ENCODE measurements around the gene NAT14. TPM values are rescaled to one million over a fixed set of nuclear protein-coding genes. Genes with fewer than 3 reads are reported as not detected.

Gene NAT14
- total and polyA plus RNA-seq, 2 donors (not counting 3 experiments of a cell fraction or from before 2014, with no cell fraction given), result 39.1 to 44.7 TPM

GRCh38 chr19:55503157-55503501 is 18.1 kb downstream of the NAT14 start:
- H3K9ac ChIP-seq (replicated peaks; ENCODE audit: extremely low read depth, insufficient read depth, low read length), result no peak overlapping the region
- ChIA-PET POLR2A (interaction anchor here (1.4 kb wide), 1 partner anchor 36 kb away, joined by 7 read pairs; no protein-coding TSS in a partner anchor), CTCF (interaction anchor here (0.7 to 5.4 kb wide), 35 partner anchors 9 to 415 kb away, joined by 3 to 298 read pairs (median 6); partner anchors contain the start of genes FIZ1, ISOC2, NAT14 and PPP1R12C)
- H3K4me1 ChIP-seq (ENCODE audit: control insufficient read depth, extremely low read depth, insufficient read depth, low read length), result no peaks in the 10 kb centered on the region
- no peaks in the 10 kb centered on the region for H4K20me1 ChIP-seq (replicated peaks; ENCODE audit: control insufficient read depth, extremely low read depth, insufficient read depth, low read length)
- H3K9me1 ChIP-seq (replicated peaks; ENCODE audit: control insufficient read depth, extremely low read depth, insufficient read depth, low read length), result no peaks in the 10 kb centered on the region
- H2AFZ ChIP-seq (ENCODE audit: low read depth, low read length), result peak overlapping the region; percentile 52
- no peak for TF ChIP-seq JUN (IDR thresholded peaks at IDR 0.05; ENCODE audit: borderline replicate concordance, insufficient read depth, insufficient read length, low read depth)
- TF ChIP-seq POLR2AphosphoS5 (IDR thresholded peaks at IDR 0.05; ENCODE audit: insufficient read depth, low read depth, low read length), result no peak
- no peak for TF ChIP-seq GATA2 (IDR thresholded peaks at IDR 0.05; ENCODE audit: insufficient read depth, insufficient read length, low read depth, low read length)
- TF ChIP-seq FOS (IDR thresholded peaks at IDR 0.05; ENCODE audit: borderline replicate concordance, insufficient read depth, low read length), result no peak
- TF ChIP-seq MAX (IDR thresholded peaks at IDR 0.05; ENCODE audit: insufficient read depth, insufficient read length), result no peak
- no peak for TF ChIP-seq MYC (IDR thresholded peaks at IDR 0.05; ENCODE audit: low read depth, low read length)
- TF ChIP-seq POLR2A (IDR thresholded peaks at IDR 0.05; ENCODE audit: low read depth, low read length), result no peak
- TF ChIP-seq CTCF (IDR thresholded peaks at IDR 0.05; ENCODE audit: extremely low read depth in 1 of 2, insufficient read depth in 1 of 2, low read depth in 1 of 2, low read length in 2 of 2), result no peak
- TF ChIP-seq EZH2 (IDR thresholded peaks at IDR 0.05; ENCODE audit: borderline replicate concordance, low read depth, low read length, severe bottlenecking), result no peak
- H3K36me3 ChIP-seq (ENCODE audit: control insufficient read depth in 2 of 2, extremely low read depth in 1 of 2, insufficient read depth in 2 of 2, low read length in 2 of 2), result no peaks in the 10 kb centered on the region
- DNase-seq (ENCODE audit: low read depth, low spot score), result no peak
- no peak overlapping the region for H3K4me3 ChIP-seq (replicated peaks in 1 of 3; ENCODE audit: insufficient read depth in 1 of 3, low read depth in 1 of 3, low read length in 3 of 3)
- H3K27ac ChIP-seq (ENCODE audit: insufficient read depth, low read depth, low read length), result no peak overlapping the region
- H3K27me3 ChIP-seq (ENCODE audit: control insufficient read depth in 2 of 2, insufficient read depth in 2 of 2, low read length in 2 of 2), result no peaks in the 10 kb centered on the region
- FAIRE-seq, result no peak
- intact Hi-C loops (cut with micrococcal nuclease), result loop anchor here (1.0 kb wide), 2 partner anchors 202 to 211 kb away; no protein-coding TSS in a partner anchor
- H3K9me3 ChIP-seq (replicated peaks; ENCODE audit: control insufficient read depth, insufficient read depth, low read length), result no peaks in the 10 kb centered on the region
- no peak overlapping the region for H3K4me2 ChIP-seq (ENCODE audit: insufficient read depth, low read length)
- no TSS peak for BruUV-seq (replicated peaks)
- no peaks in the 10 kb centered on the region for H3K79me2 ChIP-seq (ENCODE audit: control insufficient read depth, insufficient read depth, low read length)
- dilution Hi-C loops (cut with MboI; ENCODE audit: extremely low pct_ligation_motif_present, low sequenced_read_pairs), result no loop called here
